ENCODE data around the gene ARL5A.

The ARL5A gene

DNA sequence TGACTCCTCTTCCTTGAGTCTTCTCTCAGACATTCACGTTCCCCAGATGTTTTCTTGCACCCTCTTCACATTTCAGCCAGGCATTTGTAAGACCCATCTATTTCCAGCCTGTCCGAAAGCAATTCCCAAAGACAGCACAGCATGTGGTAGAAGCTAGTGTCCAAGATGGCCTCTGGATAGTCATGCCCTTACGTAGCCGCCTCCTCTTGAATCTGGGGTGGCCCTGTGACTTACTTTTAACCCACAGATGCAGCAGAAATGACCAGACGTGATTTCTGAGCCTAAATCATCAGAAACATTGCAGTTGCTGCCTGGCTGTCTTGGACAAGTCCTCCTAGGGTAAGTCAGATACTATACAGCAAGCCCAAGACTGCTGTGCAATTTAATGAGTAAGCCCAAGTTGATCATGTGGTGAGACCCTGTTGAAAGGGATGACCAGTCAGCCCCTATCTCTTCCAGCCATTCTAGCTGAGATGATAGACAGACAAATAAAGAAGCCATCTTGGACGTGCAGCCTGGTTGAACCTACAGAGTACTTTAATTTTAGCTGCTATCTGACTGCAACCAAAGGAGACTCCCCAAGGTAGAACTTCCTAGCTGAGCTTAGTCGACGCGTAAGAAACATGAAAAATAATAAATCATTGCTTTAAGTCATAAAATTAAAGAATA lies 12.3 kb downstream of the ARL5A start:
- TF ChIP-seq, protein P1, sequence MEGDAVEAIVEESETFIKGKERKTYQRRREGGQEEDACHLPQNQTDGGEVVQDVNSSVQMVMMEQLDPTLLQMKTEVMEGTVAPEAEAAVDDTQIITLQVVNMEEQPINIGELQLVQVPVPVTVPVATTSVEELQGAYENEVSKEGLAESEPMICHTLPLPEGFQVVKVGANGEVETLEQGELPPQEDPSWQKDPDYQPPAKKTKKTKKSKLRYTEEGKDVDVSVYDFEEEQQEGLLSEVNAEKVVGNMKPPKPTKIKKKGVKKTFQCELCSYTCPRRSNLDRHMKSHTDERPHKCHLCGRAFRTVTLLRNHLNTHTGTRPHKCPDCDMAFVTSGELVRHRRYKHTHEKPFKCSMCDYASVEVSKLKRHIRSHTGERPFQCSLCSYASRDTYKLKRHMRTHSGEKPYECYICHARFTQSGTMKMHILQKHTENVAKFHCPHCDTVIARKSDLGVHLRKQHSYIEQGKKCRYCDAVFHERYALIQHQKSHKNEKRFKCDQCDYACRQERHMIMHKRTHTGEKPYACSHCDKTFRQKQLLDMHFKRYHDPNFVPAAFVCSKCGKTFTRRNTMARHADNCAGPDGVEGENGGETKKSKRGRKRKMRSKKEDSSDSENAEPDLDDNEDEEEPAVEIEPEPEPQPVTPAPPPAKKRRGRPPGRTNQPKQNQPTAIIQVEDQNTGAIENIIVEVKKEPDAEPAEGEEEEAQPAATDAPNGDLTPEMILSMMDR (conservative IDR thresholded peaks at IDR 0.05; ENCODE audit: control insufficient read depth, insufficient read depth, low read depth, low read length): no peak
- H3K4me3 ChIP-seq (ENCODE audit: control insufficient read depth, low read depth, low read length): no peak overlapping the region
- DNase-seq (ENCODE audit: low read depth): no peak

DNA sequence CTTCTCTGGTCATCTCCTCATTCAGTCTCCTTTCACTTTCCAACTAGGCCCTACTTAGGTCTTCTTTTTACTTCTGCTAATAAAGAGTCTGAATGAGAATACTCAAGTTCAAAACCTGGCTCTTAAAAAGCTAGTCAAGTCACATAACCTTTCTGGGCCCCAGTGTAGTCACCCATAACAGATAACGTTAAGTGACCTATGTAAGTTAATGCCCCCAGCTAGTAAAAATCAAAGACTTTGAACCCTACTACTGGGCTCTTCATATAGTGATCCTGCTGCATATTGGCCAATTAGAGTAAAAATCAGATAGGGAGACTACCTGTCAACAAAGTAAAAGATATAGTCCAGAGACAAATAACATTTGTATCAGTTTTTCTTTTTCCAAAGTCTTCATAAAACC lies 17.7 kb downstream of the ARL5A start:
- TF ChIP-seq, protein P1 (conservative IDR thresholded peaks at IDR 0.05; ENCODE audit: control insufficient read depth, insufficient read depth, low read depth, low read length): no peak
- no peak overlapping the region for H3K4me3 ChIP-seq (ENCODE audit: control insufficient read depth, low read depth, low read length)
- no peak for DNase-seq (ENCODE audit: low read depth)

DNA sequence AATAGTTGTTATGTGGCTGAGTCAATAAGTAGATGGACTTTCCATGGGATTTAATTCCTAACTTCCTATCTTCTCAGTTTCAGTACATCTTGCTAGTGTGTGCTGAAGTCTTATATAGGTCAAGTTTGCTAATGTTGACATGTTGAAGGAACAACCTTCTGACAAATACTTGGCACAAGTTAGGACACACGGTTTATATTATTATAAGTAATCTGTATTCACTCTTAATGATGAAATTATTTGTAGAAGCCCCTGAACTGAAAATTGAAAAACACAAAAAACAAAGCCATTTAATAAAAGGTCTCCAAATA lies 19.2 kb downstream of the ARL5A start:
- DNase-seq (ENCODE audit: low read depth): no peak
- H3K4me3 ChIP-seq (ENCODE audit: control insufficient read depth, low read depth, low read length): no peak overlapping the region
- TF ChIP-seq, protein P1 (conservative IDR thresholded peaks at IDR 0.05; ENCODE audit: control insufficient read depth, insufficient read depth, low read depth, low read length): no peak

DNA sequence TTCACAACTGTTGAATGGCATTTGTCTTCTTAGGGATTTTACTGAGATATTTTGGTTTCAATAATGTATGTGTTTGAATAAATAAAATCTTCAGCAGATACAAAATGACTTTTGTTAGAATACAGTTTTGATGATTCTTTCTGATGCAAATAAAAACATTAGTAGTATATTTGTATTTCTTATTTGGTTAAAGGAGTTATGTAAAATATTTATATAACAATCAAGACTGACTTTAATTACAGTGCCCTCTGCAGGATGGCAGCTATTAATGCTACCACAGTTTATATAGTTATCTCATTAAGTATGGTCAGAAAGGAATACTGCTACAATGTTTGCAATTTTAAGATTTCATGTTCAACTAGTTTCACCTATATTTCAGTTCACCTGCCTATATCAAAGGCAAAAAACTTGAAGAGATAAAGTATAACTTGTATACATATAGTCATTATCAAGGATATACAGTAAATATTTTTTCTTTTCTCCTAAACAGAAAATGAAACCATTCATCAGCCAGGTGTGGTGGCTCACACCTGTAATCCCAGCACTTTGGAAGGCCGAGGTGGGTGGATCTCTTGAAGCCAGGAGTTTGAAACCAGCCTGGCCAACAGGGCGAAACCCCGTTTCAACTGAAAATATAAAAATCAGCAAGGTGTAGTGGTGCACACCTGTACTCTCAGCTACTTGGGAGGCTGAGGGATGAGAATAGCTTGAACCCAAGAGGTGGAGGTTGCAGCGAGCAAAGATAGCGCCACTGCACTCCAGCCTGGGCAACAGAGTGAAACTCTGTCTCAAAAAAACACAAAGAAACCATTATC lies 19.8 kb downstream of the ARL5A start:
- TF ChIP-seq, protein P1 (conservative IDR thresholded peaks at IDR 0.05; ENCODE audit: control insufficient read depth, insufficient read depth, low read depth, low read length): peak; percentile 51
- no peak overlapping the region for H3K4me3 ChIP-seq (ENCODE audit: control insufficient read depth, low read depth, low read length)
- peak; percentile 47 for DNase-seq (ENCODE audit: low read depth)

DNA sequence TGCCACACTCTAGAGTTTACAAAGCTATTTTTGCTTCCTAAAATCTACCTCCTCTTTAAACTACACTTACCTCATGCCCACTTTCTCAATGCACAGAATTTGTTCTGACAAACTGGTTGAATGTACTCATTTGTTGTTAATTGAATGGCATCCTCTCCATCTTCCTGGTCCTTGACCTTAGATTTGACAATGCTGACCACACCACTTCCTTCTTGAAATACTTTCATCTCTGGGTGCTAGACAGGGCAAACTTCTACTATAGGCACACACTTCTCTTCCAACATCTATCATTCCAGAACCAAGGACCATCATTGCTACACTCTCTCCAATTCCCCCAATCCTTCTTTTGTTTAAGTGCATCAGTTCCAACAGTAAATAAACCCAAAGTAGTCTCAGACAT lies 22.3 kb downstream of the ARL5A start:
- TF ChIP-seq, protein P1 (conservative IDR thresholded peaks at IDR 0.05; ENCODE audit: control insufficient read depth, insufficient read depth, low read depth, low read length): no peak
- no peak overlapping the region for H3K4me3 ChIP-seq (ENCODE audit: control insufficient read depth, low read depth, low read length)
- DNase-seq (ENCODE audit: low read depth): no peak

DNA sequence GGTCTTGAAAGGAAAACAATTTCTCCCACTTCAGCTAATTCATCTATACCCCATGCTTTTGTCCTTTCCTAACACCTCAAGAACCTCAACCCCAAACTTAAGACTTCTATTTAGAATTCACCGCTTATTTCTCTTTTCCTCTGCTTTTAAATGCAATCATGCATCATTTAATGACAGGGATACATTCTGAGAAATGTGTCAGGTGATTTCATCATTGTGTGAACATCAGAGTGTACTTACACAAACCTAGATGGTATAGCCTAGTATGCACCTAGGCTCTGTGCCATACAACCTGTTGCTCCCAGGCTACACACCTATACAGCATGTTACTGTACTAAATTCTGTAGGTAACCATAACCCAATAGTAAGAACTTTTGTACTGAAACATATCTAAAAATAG lies 22.9 kb downstream of the ARL5A start:
- H3K4me3 ChIP-seq (ENCODE audit: control insufficient read depth, low read depth, low read length): no peak overlapping the region
- DNase-seq (ENCODE audit: low read depth): no peak
- TF ChIP-seq, protein P1 (conservative IDR thresholded peaks at IDR 0.05; ENCODE audit: control insufficient read depth, insufficient read depth, low read depth, low read length): no peak
